SK-N-SH (cell line): ENCODE data around the gene DCAF17. TPM values are rescaled to one million over a fixed set of nuclear protein-coding genes. Genes with fewer than 3 reads are reported as not detected.
A peak's percentile ranks its signal among the peaks of the same experiment; 100 is the strongest.

ENCODE experiments used
- CTCF ChIA-PET: fragments of 300-600, 350-600 bp; formaldehyde crosslinking; extraction: SDS; loops from one replicate; lab custom pipeline; 2021; lab: Yijun Ruan, JAX
- POLR2A ChIA-PET: fragments of 350-600 bp; sonication (Branson Sonifier 250); formaldehyde crosslinking; extraction: SDS; loops from one replicate; lab custom pipeline; 2020; ENCODE audit warnings: antibody characterized with exemption, inconsistent platforms; lab: Yijun Ruan, JAX
- DNase-seq: peaks from one replicate; pipeline ENCODE4 v3.0.0; 2012
- H2AFZ ChIP-seq: fragments of 200-600 bp; sonication (generic); 2 replicates; pipeline ENCODE4 v1.8.1; 2016; ENCODE audit warnings: antibody characterized with exemption, mild to moderate bottlenecking, low read depth
- H3F3A ChIP-seq: fragments of 200-600 bp; sonication (generic); replicated peaks from 2 replicates; pipeline ENCODE3; 2016; ENCODE audit warnings: antibody characterized with exemption, mild to moderate bottlenecking; ENCODE audit not compliant: insufficient read depth
- H3K27ac ChIP-seq, 2 experiments: fragments of 200-500 bp in 1 of 2; fragments of 200-600 bp in 1 of 2; sonication (Bioruptor generic) in 1 of 2; sonication (generic), shearing (Covaris generic) in 1 of 2; 2 replicates each; pipeline versions ENCODE4 v1.5.1 to v1.6.1; 2014 to 2016; ENCODE audit warnings: low read depth in 2 of 2, inconsistent platforms in 1 of 2, low read length in 1 of 2, mild to moderate bottlenecking in 1 of 2, mixed read lengths in 1 of 2
- H3K27me3 ChIP-seq: fragments of 200-600 bp; sonication (generic), shearing (Covaris generic); 2 replicates; pipeline ENCODE4 v1.6.1; 2016; ENCODE audit warnings: mixed run types; ENCODE audit not compliant: insufficient read depth
- H3K36me3 ChIP-seq, 2 experiments: fragments of 200-500 bp in 1 of 2; fragments of 200-600 bp in 1 of 2; sonication (Bioruptor generic) in 1 of 2; sonication (generic) in 1 of 2; replicated peaks in 1 of 2; 2 replicates each; pipeline versions ENCODE3 to v1.5.1; 2014 to 2016; ENCODE audit warnings: low read length in 1 of 2, mild to moderate bottlenecking in 1 of 2; ENCODE audit not compliant: insufficient read depth in 2 of 2, control insufficient read depth in 1 of 2
- H3K4me1 ChIP-seq, 2 experiments: fragments of 200-500 bp in 1 of 2; fragments of 200-600 bp in 1 of 2; sonication (Bioruptor generic) in 1 of 2; sonication (generic), shearing (Covaris generic) in 1 of 2; 2 replicates each; pipeline versions ENCODE4 v1.5.1 to v1.6.1; 2014 to 2016; ENCODE audit warnings: low read depth in 1 of 2, low read length in 1 of 2, mixed run types in 1 of 2; ENCODE audit not compliant: insufficient read depth in 2 of 2, control insufficient read depth in 1 of 2
- H3K4me2 ChIP-seq: fragments of 200-600 bp; sonication (generic), shearing (Covaris generic); 2 replicates; pipeline ENCODE4 v1.6.1; 2017; ENCODE audit warnings: mixed run types
- H3K4me3 ChIP-seq, 2 experiments: fragments of 200-500 bp in 1 of 2; fragments of 200-600 bp in 1 of 2; sonication (Bioruptor generic) in 1 of 2; sonication (generic), shearing (Covaris generic) in 1 of 2; 2 replicates each; pipeline versions ENCODE4 v1.5.1 to v1.8.1; 2014 to 2016; ENCODE audit warnings: low read depth in 2 of 2, inconsistent platforms in 1 of 2, low read length in 1 of 2, mild to moderate bottlenecking in 1 of 2, mixed read lengths in 1 of 2, moderate library complexity in 1 of 2
- H3K79me2 ChIP-seq: fragments of 200-600 bp; sonication (generic); 2 replicates; pipeline ENCODE4 v1.8.1; 2017; ENCODE audit warnings: mild to moderate bottlenecking; ENCODE audit not compliant: insufficient read depth
- H3K9ac ChIP-seq: fragments of 200-600 bp; sonication (generic); 2 replicates; pipeline ENCODE4 v1.6.1; 2017; ENCODE audit warnings: mixed run types
- H3K9me2 ChIP-seq: fragments of 200-600 bp; sonication (generic); 2 replicates; pipeline ENCODE4 v1.6.1; 2017; ENCODE audit warnings: mixed run types
- H3K9me3 ChIP-seq: fragments of 200-600 bp; sonication (generic); 2 replicates; pipeline ENCODE4 v1.6.1; 2017; ENCODE audit warnings: mixed run types, mild to moderate bottlenecking, moderate library complexity
- H4K20me1 ChIP-seq: fragments of 200-600 bp; sonication (generic); 2 replicates; pipeline ENCODE4 v1.6.1; 2017; ENCODE audit warnings: mild to moderate bottlenecking, mixed run types; ENCODE audit not compliant: insufficient read depth
- EP300 ChIP-seq, 2 experiments: IDR thresholded peaks; 2 replicates each; pipeline versions ENCODE4 v1.4.0 to v1.6.1; 2012; ENCODE audit warnings: borderline replicate concordance in 1 of 2, low read depth in 1 of 2, low read length in 1 of 2
- EZH2phosphoT487 ChIP-seq: fragments of 200-600 bp; sonication (generic); IDR thresholded peaks from 2 replicates; pipeline ENCODE4 v1.6.1; 2017; ENCODE audit warnings: low read depth, mixed run types, mild to moderate bottlenecking, antibody characterized with exemption, moderate library complexity, borderline replicate concordance
- FOSL2 ChIP-seq: IDR thresholded peaks from 2 replicates; pipeline ENCODE4 v1.4.0; 2012; ENCODE audit warnings: low read depth, mild to moderate bottlenecking, moderate library complexity, borderline replicate concordance
- FOXJ3 ChIP-seq: sonication (generic); formaldehyde crosslinking; IDR thresholded peaks from 2 replicates; pipeline ENCODE4 v1.5.1; 2020; ENCODE audit warnings: mild to moderate bottlenecking, missing genetic modification reagents
- JUND ChIP-seq: IDR thresholded peaks from 2 replicates; pipeline ENCODE4 v1.4.0; 2012
- NFIC ChIP-seq: IDR thresholded peaks from 2 replicates; pipeline ENCODE4 v1.4.0; 2012; ENCODE audit warnings: borderline replicate concordance
- PBX3 ChIP-seq: IDR thresholded peaks from 2 replicates; pipeline ENCODE4; 2012
- POLR2AphosphoS5 ChIP-seq: IDR thresholded peaks from 2 replicates; pipeline ENCODE4 v1.6.1; 2012; ENCODE audit warnings: low read depth, low read length
- RCOR1 ChIP-seq: fragments of 150-350 bp; IDR thresholded peaks from 2 replicates; pipeline ENCODE4 v1.6.1; 2017; ENCODE audit warnings: antibody characterized with exemption, low read length
- RFX5 ChIP-seq: IDR thresholded peaks from 2 replicates; pipeline ENCODE4 v1.6.1; 2012; ENCODE audit warnings: mild to moderate bottlenecking, improper control_type of control experiment, low read length
- RXRA ChIP-seq: IDR thresholded peaks from 2 replicates; pipeline ENCODE4 v1.4.0; 2012; ENCODE audit warnings: low read depth, mild to moderate bottlenecking, borderline replicate concordance
- SMC3 ChIP-seq: IDR thresholded peaks from 2 replicates; pipeline ENCODE4 v1.6.1; 2012; ENCODE audit warnings: low read depth, low read length, improper control_type of control experiment
- TAF1 ChIP-seq: IDR thresholded peaks from 2 replicates; pipeline ENCODE4 v1.6.1; 2012; ENCODE audit warnings: low read depth, mild to moderate bottlenecking, low read length, moderate library complexity, borderline replicate concordance
- TCF12 ChIP-seq: IDR thresholded peaks from 2 replicates; pipeline ENCODE4 v1.4.0; 2012
- USF2 ChIP-seq: fragments of 150-350 bp; IDR thresholded peaks from 2 replicates; pipeline ENCODE4 v1.6.1; 2017; ENCODE audit warnings: antibody characterized with exemption, low read length, low read depth, borderline replicate concordance
- WGBS: methylation state at CpG from one replicate; pipeline ENCODE4 v1.1.6; 2017; ENCODE audit warnings: low lambda C conversion rate; 5-methylcytosine and 5-hydroxymethylcytosine counted together
- polyA plus RNA-seq, 3 experiments: library from polyadenylated mRNA; depleted of rRNA; stranded (reverse); fragments of >200 nt; gene quantifications; 2 replicates each; pipeline ENCODE4 v1.2.3, GENCODE V29; 2012
- TF ChIP-seq, protein P1 (sequence below): fragments of 150-350 bp; IDR thresholded peaks from 2 replicates; pipeline ENCODE4 v1.6.1; 2016; ENCODE audit warnings: mild to moderate bottlenecking, low read depth, low read length

The DCAF17 gene
- polyA plus RNA-seq, 1 of the 3 experiments (the other 2 are of a cell fraction) = 4.9 TPM

- H2AFZ ChIP-seq = no peak overlapping the region
- no peak overlapping the region for H3K9ac ChIP-seq
- H3K9me2 ChIP-seq = no peaks in the 10 kb centered on the region
- peak overlapping the region in 1 of 2 experiments; percentile 67; a peak in 1 of 4 replicates for H3K27ac ChIP-seq
- no peak for DNase-seq
- H3K36me3 ChIP-seq = peaks cover 0 to 2% of the 10 kb centered on the region in 2 experiments
- no peaks in the 10 kb centered on the region for H3K27me3 ChIP-seq
- no peak overlapping the region for H3K4me2 ChIP-seq
- no peak overlapping the region for H3K4me3 ChIP-seq
- peaks cover 13% of the 10 kb centered on the region for H3F3A ChIP-seq
- ChIA-PET CTCF (interaction anchor here (2.1 kb wide), 1 partner anchor 12 kb away, joined by 10 read pairs; no protein-coding TSS in a partner anchor), POLR2A (no interaction called here)
- 77% methylated on average over 5 of the region's 5 CpGs for WGBS
- H3K4me1 ChIP-seq = peaks cover 0 to 9% of the 10 kb centered on the region in 2 experiments; a peak in 1 of 4 replicates
- peaks cover 5% of the 10 kb centered on the region; the same call in 1 of the 2 replicates for H3K9me3 ChIP-seq
- no peaks in the 10 kb centered on the region for H4K20me1 ChIP-seq
- H3K79me2 ChIP-seq = peaks cover 14% of the 10 kb centered on the region; the same call in 1 of the 2 replicates
- no peak for TF ChIP-seq NFIC
- TF ChIP-seq EZH2phosphoT487 = no peak
- no peak for TF ChIP-seq RFX5
- TF ChIP-seq, protein P1, sequence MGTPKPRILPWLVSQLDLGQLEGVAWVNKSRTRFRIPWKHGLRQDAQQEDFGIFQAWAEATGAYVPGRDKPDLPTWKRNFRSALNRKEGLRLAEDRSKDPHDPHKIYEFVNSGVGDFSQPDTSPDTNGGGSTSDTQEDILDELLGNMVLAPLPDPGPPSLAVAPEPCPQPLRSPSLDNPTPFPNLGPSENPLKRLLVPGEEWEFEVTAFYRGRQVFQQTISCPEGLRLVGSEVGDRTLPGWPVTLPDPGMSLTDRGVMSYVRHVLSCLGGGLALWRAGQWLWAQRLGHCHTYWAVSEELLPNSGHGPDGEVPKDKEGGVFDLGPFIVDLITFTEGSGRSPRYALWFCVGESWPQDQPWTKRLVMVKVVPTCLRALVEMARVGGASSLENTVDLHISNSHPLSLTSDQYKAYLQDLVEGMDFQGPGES = no peak
- no peak; a peak in 1 of 4 replicates for TF ChIP-seq EP300 (IDR thresholded peaks at IDR 0.05; ENCODE audit: borderline replicate concordance in 1 of 2, low read depth in 1 of 2, low read length in 1 of 2)
- TF ChIP-seq JUND = peak; percentile 71
- TF ChIP-seq RCOR1 = no peak
- peak; percentile 62; the same call in 1 of the 2 replicates for TF ChIP-seq FOSL2
- TF ChIP-seq PBX3 = peak; percentile 86
- no peak for TF ChIP-seq USF2
- no peak for TF ChIP-seq SMC3
- peak; percentile 36; the same call in 1 of the 2 replicates for TF ChIP-seq TCF12
- no peak for TF ChIP-seq TAF1
- no peak for TF ChIP-seq FOXJ3 (CRISPR knock-in tag)
- TF ChIP-seq RXRA = no peak
- TF ChIP-seq POLR2AphosphoS5 = no peak
Measured at GRCh38 chr2:171404261-171404660, 29.8 kb upstream of the DCAF17 start.
